H7 (cell line): ENCODE results near the gene PDE11A. TPM values are rescaled to one million over a fixed set of nuclear protein-coding genes. Genes with fewer than 3 reads are reported as not detected.
"Not testable (repeated sequence)": the region's sequence is repeated elsewhere in the genome, so short reads cannot be mapped to it uniquely, and the experiment has no call there.

ENCODE experiments used
- DNase-seq: peaks from one replicate; pipeline ENCODE4 v3.0.0; 2012
- H3K27me3 ChIP-seq: 2 replicates; pipeline ENCODE4 v1.6.0; 2011; ENCODE audit warnings: mild to moderate bottlenecking, low read length; ENCODE audit not compliant: control insufficient read depth, insufficient read depth
- H3K36me3 ChIP-seq: replicated peaks from 2 replicates; pipeline ENCODE4 v1.5.1; 2011; ENCODE audit warnings: low read length; ENCODE audit not compliant: control insufficient read depth, insufficient read depth
- H3K4me3 ChIP-seq: 2 replicates; pipeline ENCODE4 v1.5.1; 2011; ENCODE audit warnings: low read depth, mild to moderate bottlenecking, control low read depth, low read length, moderate library complexity; ENCODE audit not compliant: insufficient read depth
- total RNA-seq: library from RNA; depleted of rRNA; stranded (reverse); fragments of >200 nt; shearing (Covaris generic); gene quantifications from 2 replicates; pipeline ENCODE4 v1.2.3, GENCODE V29; 2014

Gene PDE11A
- total RNA-seq, 1 experiment from 2014 or later, result 1.2 TPM

DNA sequence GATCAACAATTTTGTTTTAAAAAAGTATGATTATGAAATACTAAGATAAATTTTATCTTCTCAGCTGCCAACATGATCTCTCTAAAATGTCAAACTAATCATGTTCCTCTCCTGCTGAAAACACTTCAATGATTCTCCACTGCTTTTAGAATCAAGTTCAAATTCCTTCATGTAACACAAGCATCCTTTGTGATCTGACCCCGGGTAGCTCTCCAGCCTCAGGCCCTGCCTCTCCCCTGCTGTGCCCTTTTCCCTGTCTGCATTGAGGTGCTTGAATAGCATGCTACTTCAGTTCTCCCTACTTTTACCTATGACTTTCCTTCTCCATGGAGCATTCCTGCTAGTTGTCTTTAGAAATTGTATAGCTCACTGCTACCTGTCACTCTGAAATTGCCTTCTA, 274.8 kb downstream of the PDE11A start:
- no peaks in the 10 kb centered on the region for H3K36me3 ChIP-seq
- DNase-seq, result peak; percentile 58

GRCh38 chr2:177796654-177797415, 275.7 kb downstream of the PDE11A start:
- H3K27me3 ChIP-seq, result no peaks in the 10 kb centered on the region
- H3K4me3 ChIP-seq, result no peak overlapping the region
- H3K36me3 ChIP-seq, result no peaks in the 10 kb centered on the region
- DNase-seq, result no peak

More for the DNA sequence above, 274.8 kb downstream of the PDE11A start:
- no peak overlapping the region for H3K4me3 ChIP-seq
- H3K27me3 ChIP-seq, result no peaks in the 10 kb centered on the region

DNA sequence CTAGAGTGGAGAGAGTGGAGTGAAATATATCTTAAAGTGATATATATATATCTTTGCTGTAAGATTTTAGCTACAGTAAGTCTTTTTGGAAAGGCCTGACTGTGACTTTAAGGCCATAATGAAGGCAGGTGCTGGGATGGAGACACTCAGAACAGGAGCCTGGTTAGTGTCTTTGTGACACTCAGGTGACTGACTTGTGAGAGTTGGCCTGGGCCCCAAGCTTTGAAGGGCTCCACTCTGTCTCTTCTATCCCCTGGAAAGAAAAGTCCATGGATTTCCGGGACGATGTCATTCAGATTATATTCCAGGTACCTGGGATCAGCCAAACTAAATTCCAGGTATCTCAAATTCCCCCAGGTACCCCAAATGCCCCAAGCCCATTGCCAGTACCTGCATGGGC, 276.6 kb downstream of the PDE11A start:
- Histone ChIP-seq H3K4me3 (no peak overlapping the region), H3K27me3 (no peaks in the 10 kb centered on the region), H3K36me3 (no peaks in the 10 kb centered on the region)
- no peak for DNase-seq

DNA sequence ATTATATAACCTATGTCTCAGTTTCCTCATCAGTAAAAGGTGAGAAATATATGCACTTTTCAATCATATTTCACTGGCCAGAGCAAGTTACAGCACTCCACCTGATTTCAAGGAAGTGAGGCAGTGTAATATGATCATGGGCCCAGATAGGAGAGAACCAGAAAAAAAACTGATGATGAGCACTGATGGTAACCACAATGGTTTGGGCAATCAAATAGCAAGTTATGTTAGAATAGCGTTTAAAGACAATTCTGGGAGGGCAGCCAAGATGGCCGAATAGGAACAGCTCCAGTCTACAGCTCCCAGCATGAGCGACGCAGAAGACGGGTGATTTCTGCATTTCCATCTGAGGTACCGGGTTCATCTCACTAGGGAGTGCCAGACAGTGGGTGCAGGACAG, 287.4 kb downstream of the PDE11A start:
- not testable (repeated sequence) for H3K4me3 ChIP-seq, DNase-seq, H3K27me3 ChIP-seq, H3K36me3 ChIP-seq

DNA sequence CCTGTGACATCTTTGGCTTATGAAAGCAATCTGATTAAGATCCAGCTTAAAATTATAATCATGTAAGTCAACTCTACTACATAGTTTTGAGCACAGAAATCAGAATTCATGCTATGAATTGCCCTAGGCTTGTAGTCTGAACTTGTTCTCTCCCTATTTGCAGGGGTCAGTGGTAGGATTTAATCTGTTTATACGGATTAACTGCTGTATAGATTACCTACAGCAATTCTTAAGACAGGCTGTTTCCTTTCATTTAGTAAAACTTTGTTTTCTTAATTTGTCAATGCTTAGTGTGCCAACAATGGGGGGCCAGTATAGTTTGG, 287.9 kb downstream of the PDE11A start:
- Histone ChIP-seq H3K4me3 (no peak overlapping the region), H3K36me3 (no peaks in the 10 kb centered on the region), H3K27me3 (no peaks in the 10 kb centered on the region)
- no peak for DNase-seq

DNA sequence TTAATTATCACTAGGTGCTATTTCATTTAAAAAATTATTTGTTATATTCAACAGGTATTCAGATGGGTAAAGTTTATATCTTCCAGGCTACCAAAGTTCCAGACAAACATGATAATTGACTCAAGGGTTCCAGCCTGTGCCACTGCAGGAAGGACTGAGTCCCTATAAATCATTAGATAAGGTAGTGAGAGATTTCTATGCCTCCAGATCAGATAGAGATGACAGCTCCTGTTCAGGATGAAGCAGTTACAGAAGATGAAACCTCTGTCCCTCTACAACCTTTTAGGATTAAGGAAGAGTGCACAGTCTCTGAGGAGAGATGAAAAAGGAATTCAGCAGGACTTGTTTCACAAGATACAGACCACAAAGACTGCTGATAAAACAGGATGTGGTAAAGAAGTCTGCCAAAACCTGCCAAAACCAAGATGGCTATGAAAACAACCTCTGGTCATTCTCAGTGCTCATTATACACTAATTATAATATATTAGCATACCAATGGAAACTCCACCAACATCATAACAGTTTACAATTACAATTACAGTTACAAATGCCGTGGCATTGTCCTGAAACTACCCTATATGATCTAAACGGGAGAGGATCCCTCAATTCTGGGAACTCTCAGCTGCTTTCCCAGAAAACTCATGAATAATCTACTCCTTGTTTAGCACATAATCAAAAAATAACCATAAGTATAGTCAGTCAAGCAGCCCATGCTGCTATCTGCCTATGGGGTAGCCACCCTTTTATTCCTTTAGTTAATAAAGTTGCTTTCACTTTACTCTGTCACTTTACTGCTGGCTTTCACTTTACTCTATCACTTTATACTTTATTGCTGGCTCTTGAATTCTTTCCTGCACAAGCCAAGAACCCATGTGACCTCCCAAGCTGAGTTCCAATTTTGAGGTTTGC, 288.5 kb downstream of the PDE11A start:
- DNase-seq, result no peak
- Histone ChIP-seq H3K27me3 (no peaks in the 10 kb centered on the region), H3K4me3 (no peak overlapping the region), H3K36me3 (no peaks in the 10 kb centered on the region)

GRCh38 chr2:177783091-177783490, 289.5 kb downstream of the PDE11A start:
- Histone ChIP-seq H3K4me3 (no peak overlapping the region), H3K36me3 (no peaks in the 10 kb centered on the region), H3K27me3 (no peaks in the 10 kb centered on the region)
- DNase-seq, result no peak

GRCh38 chr2:177782613-177783012, 290.0 kb downstream of the PDE11A start:
- Histone ChIP-seq H3K4me3 (no peak overlapping the region), H3K27me3 (no peaks in the 10 kb centered on the region), H3K36me3 (no peaks in the 10 kb centered on the region)
- no peak for DNase-seq

DNA sequence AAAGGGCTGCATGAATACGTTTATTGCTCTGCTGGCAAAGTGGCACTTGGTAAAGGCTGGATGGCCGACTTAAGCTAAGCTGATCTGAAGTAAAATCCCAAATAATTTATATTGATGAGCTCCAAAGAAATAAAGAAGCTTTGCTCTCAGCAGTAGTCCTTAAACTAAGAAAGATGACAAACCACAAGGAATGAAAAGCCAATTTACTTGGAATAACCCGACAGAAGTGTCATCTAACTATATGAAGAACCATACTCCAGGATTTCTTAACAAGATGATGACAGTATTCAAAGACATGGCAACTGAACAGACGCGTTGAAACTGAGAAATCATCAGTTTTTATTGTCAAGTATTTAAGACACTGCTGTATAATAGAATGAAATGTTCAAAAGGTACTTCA, 294.1 kb downstream of the PDE11A start:
- no peaks in the 10 kb centered on the region for H3K27me3 ChIP-seq

DNA sequence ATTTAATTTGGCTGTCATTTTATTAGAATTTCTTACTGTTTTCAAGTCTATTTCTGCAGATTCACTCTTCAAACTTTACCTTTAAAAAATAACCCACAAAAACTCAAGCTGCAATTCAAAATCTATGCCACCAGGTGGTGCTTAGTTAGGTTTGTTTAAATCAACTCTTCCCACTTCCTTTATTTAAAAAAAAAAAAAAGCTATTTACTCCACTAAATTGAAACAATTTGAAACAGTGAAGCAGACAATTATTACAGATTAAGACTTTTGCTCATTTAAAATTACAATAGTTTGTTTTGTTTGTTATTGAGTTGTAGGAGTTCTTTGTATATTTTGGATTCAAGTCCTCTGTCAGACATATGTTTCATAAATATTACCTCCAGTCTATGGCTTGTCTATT, 300.0 kb downstream of the PDE11A start:
- H3K36me3 ChIP-seq, result no peaks in the 10 kb centered on the region
- no peaks in the 10 kb centered on the region for H3K27me3 ChIP-seq
- no peak overlapping the region for H3K4me3 ChIP-seq
- DNase-seq, result no peak

More for the DNA sequence above, 294.1 kb downstream of the PDE11A start:
- Histone ChIP-seq H3K4me3 (no peak overlapping the region), H3K36me3 (no peaks in the 10 kb centered on the region)
- DNase-seq, result no peak

GRCh38 chr2:177771191-177771590, 301.4 kb downstream of the PDE11A start:
- DNase-seq, result no peak
- Histone ChIP-seq H3K27me3 (no peaks in the 10 kb centered on the region), H3K4me3 (no peak overlapping the region), H3K36me3 (no peaks in the 10 kb centered on the region)

DNA sequence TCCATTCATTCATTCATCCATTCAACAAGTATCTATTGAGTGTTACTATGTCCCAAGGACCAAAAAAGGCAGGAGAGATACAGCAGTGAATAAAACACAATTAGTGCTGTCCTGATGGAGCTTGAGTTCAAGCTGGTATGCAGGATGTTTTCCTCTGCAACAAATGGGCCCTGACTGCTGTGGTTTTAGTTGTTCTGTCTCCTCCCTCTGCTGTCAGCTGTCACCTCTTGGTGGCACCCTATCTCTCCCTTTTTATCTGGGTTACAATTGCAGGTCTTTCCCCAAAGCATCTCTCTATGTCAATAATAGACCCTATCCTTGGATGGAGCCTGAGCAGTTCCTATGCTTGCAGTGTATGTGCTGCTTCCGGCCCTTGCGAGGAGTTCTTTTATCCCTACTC, 304.8 kb downstream of the PDE11A start:
- peaks cover 4% of the 10 kb centered on the region; the same call in 1 of the 2 replicates for H3K27me3 ChIP-seq
- no peak overlapping the region for H3K4me3 ChIP-seq
- no peaks in the 10 kb centered on the region for H3K36me3 ChIP-seq
- DNase-seq, result no peak

GRCh38 chr2:177765698-177766097, 306.9 kb downstream of the PDE11A start:
- H3K36me3 ChIP-seq, result no peaks in the 10 kb centered on the region
- H3K27me3 ChIP-seq, result peaks cover 4% of the 10 kb centered on the region; the same call in 1 of the 2 replicates
- no peak for DNase-seq
- H3K4me3 ChIP-seq, result no peak overlapping the region

DNA sequence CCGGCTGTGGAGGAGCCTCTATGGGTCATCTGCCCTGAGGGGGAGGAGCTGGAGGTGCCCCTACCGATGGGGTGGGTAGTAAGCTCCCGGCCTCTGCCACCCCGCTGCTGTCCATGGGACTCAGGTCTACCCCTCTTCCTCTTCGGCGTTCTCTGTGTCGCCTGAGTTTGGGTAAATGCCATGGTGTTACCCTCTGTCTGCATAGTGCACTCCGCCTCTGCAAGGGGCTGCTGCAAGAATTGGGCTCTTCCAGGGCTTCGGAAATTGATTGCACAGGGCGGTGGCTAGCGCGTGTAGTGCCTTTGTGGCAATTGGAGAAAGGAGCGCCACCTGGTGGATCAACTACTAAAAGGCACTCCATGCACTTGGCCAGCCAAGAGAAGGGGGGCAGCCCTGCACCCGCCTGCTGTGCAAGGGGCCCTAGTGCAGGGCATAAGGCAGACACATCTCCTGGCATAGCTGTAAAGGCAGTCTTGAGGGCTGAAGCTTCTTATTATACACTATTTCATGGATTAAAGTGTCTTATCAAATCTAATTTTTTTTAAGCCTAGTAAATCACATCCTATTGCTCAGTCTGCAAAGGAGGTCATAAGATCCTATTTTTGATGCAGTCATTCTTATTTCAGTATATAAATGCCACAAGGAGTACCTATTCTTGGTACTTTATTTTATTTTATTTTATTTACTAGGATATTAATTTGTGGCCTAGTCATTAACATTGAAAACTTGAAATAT, 308.9 kb downstream of the PDE11A start:
- Histone ChIP-seq H3K4me3 (peak overlapping the region; percentile 14; the same call in 1 of the 2 replicates), H3K27me3 (peaks cover 6% of the 10 kb centered on the region; the same call in 1 of the 2 replicates), H3K36me3 (no peaks in the 10 kb centered on the region)
- DNase-seq, result peak; percentile 64
